Esophagus squamous epithelium (tissue), 4 donors: ENCODE data around the gene LMNA.
"Not testable (repeated sequence)": the region's sequence is repeated elsewhere in the genome, so short reads cannot be mapped to it uniquely, and the experiment has no call there.

Experiments
- CTCF ChIP-seq, 6 experiments: fragments of 450-650 bp in 4 of 6; fragments of 200-600 bp in 2 of 6; sonication (generic) in 2 of 6; IDR thresholded peaks; one replicate each; pipeline ENCODE4 v1.5.1; 2016 to 2019; ENCODE audit warnings: antibody characterized with exemption in 6 of 6, mild to moderate bottlenecking in 4 of 6, moderate library complexity in 4 of 6
- POLR2A ChIP-seq, 4 donors: fragments of 450-650 bp; IDR thresholded peaks; one replicate each; pipeline ENCODE4 v1.6.1; 2017; ENCODE audit warnings: antibody characterized with exemption in 4 of 4, mild to moderate bottlenecking in 4 of 4, moderate library complexity in 3 of 4

- TF ChIP-seq CTCF, POLR2A (IDR thresholded peaks at IDR 0.05): not testable (repeated sequence)
These were observed 6.5 kb downstream of the LMNA start for GRCh38 chr1:156121005-156121404.
